SKM-1 (cell line): ENCODE results near the gene CFAP20.

ENCODE experiments used
- DNase-seq: peaks from one replicate; lab custom pipeline; 2025; ENCODE audit not compliant: unreplicated experiment; lab: John Stamatoyannopoulos, UW

Gene CFAP20

DNA sequence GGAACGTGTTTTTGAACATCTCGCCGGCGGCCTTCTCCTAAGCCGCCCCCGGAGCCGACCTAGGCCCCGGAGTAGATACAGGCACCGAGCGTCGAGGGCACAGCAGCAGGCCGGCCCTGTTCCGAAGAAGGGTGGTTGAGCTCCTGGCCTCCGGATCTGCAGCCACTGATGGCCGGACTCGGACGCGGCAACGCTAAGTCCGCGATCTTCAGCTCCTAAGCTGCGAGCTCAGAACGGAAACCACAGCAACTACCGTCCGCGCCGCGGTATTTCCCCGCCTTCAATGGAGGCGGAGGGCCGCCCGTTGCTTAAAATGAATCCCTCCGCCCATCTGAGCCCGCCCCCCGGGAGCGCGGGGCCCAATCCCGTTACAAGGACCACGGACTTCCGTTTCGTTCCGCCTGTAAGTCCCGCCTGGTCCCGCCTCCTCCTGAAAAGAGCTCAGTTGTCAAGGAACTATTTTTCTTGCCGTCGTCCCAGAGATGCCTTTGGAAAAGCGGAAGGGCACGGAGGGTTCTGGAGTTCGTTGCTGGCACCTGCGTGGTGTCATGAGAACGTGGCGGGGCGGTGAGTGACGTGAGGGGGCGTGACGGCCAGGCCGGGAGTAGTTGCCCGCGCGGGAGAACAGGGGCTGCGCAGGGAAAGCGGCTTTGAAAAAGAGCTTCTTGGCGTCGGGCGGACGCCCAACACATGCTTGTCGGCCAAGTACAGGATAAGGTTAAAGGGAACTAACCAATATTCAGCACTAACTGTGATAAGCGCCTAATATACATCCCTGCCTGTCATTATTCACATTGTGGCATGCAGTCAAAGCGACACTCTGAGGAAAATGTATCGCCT, at the start of gene CFAP20:
Gene CFAP20, minus strand, starts transcription at position 285 of the 840 bp plus-strand sequence. Its CDS starts 266 bp downstream, at position 19.
- DNase-seq, result peak; percentile 98

DNA sequence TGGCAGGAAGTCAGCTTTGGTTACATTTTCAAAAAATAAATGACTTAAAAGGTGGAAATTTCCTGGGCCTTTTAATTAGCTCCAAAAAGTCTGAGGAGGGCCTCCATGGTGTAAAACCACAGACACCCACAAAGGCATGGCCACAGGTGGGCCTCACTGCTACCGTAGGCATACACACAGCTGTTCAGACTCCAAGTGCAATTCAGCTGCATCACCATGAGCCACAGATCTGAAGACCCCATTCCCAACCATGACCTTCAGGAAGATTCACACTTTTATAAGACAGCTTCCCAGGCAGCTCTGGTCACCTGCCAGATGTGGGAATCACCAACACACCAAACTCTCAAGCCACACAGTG, 48.2 kb upstream of the CFAP20 start:
- no peak for DNase-seq

DNA sequence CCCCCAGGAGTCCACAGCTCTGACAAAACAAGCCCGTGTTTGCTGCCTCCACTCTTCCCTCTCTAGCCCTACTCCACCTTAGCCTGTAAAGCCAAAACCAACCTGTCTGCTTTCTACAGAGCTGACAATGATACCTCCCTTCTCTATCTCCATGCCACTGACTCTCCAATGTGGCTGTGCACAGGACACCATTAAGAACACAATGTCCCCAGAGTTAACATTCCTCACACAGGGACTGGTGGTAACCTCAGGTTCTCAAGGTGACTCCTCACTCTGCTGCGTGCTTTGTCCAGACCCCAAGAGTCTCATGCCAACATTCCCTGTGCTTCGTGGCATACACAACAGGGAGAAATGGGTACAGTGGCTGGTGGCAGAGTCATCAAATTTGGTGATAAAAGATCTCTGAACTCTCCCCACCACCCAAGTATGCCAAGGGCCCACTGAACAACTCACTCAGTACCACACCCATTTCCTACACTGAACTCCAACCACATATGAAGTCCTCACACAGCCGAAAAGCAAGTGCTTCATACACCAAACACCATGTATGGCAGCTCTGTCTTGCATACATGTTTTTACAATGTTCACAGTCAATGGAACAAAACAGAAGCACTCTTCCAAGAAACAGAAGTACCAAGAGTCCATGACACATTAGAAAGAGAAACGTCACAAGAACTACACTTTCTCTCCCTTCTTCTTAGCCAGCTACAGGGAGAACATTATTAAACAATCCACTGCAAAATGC, 47.6 kb upstream of the CFAP20 start:
- DNase-seq, result no peak

DNA sequence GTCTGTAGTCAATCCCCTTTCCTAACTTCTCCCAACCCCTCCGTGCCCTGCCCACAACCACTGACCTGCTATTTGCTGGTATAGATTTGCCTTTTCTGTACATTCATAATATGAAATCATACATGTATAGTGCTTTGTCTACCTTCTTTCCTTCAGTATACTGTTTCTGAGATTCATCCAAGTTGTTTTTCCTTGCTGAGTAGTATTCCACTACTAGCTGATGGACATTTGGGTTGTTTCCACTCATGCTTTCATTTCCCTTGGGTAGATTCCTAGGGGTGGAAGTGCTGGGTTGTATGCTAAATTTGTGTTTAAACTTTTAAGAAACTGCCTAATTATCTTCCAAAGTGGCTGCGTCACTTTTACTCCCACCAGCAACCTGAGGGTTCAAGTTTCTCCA, 41.0 kb upstream of the CFAP20 start:
- no peak for DNase-seq

DNA sequence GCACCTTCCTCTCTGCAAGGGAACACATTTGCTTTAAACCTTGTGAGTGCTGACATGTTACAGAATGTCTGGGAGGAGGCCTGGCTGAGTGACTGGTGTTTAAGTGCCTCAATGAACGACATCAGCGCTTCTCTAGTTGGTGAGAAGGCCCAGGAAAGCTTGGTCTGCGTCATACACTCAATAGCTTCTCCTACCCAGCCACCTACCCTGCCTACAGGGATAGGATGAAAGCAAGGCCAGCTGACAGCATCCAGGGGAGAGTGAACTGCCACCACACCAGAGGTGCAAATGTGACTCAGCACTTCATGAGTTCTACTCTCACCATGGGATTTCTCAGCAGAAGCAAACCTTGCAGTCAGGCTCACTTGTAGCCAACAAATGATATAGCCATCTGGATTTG, 31.7 kb upstream of the CFAP20 start:
- DNase-seq, result no peak

DNA sequence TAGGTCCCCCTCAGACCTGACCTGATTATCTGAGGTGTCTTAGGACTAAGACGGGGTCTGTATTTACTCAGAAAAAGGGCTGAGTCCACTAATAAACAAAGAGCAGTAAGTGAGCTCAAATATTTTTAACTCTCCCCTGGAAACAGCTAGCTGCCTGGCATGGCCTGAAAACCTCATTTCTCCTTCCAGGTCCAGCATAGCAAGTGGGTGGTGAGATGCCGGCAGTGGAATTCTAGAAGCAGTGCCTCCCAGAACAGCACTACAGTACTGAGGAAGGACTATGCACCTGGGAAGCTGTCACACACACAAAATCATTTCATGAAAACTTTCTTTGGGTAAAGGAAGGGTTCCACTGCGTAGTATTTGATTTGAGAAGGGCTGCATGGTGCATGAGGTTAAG, 29.5 kb upstream of the CFAP20 start:
- DNase-seq, result no peak

DNA sequence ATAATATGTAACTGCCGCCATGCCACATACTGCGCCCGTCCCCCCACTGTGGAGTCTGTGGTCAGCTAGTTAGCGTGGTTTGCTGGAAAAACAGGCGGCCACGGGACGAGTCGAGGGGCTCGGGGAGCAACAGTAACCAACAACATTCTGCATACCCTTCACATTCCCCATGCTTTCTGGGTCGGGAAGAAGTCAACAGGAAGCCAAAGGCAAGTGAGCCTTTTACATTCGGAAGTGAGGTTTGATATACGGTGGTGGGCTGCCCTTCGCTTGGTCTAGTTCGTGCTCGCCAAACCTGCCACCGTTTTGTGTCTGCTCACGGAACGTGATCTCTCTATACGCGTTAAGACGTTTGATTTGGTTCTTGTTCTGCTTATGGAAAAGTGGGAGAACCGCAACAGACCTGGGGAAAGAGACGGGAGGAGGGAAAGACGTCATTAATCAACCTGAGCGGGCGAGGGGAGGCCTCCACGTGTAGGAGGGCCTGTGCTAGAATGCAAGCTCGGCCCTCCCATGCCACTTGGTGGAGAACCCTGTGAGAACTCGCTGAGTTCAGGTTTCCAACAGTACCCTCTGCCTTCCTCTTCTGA, 28.9 kb upstream of the CFAP20 start:
- no peak for DNase-seq

DNA sequence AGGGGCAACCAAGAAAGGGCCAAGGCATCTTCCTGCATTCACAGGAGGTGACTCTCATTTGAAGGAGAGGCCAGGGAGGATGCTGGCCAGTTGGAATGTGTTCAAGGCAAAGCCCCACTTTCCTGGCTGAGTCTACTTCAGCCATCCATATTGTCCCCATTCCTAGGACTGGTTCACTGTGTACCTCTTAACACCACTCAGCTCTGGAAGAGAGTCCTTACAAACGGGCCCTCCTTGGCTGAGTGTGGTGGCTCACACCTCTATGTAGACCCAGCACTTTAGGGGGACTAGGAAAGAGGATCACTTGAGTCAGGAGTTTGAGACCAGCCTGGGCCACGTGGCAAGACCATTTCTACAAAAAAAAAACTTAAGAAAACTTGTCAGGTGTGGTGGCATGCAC, 28.1 kb upstream of the CFAP20 start:
- DNase-seq, result no peak

DNA sequence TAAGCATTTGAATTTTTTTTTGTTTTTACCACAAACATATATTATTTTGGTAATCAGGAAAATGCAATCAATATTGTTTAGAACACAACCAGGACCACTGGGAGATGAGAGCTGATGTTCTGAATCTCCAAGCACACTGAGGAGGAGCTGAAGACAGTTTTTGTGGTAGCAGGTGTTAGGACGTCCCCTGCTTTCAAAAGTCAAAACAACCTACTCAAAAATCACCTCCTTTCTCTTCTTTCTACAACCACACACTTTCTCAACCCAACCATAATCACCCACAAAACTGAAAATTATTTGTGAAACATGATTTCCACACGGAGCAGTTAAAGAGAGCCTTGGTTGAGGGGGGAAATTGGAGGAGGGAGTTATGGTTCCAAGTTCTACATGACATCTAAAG, 26.7 kb upstream of the CFAP20 start:
- DNase-seq, result no peak

DNA sequence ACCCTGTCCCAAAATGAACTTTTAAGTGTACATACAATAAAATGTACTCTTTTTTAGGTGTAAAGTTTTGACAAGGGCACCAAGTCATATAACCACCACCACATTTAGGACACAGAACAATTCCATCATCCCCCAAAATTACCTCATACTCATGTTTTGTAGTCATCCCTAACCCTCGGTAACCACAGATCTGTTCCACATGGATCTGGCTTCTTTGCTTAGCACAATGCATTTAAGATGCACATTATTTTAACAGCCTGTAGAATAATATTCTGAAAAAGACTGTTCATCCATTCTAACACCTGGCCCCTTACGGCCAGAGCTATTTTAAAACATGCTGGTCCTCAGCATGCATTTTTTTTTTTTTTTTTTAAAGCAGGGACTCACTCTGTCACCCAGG, 25.2 kb upstream of the CFAP20 start:
- no peak for DNase-seq

DNA sequence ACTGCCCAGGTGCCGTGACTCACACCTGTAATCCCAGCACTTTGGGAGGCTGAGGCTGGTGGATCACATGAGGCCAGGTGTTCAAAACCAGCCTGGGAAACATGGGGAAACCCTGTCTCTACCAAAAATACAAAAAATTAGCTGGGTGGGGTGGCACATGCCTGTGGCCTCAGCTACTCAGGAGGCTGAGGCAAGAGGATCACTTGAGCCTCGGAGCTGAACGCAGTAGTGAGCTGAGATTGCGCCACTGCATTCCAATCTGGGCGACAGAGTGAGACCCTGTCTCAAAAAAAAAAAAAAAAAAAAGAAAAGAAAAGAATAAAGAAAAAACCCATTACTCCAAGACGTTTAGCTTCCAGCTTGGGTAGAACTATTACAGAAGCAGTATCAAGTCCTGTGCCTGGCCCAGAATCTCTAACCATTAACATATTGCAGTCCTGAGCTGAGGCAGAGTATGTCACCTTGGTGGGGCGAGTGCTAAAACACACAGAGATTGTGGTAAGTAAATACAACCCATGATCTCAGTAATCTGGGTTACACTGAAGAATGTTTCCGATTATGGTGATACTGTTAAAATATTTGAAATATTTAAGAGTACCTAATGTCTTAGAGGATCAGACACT, 23.2 kb upstream of the CFAP20 start:
- DNase-seq, result no peak

DNA sequence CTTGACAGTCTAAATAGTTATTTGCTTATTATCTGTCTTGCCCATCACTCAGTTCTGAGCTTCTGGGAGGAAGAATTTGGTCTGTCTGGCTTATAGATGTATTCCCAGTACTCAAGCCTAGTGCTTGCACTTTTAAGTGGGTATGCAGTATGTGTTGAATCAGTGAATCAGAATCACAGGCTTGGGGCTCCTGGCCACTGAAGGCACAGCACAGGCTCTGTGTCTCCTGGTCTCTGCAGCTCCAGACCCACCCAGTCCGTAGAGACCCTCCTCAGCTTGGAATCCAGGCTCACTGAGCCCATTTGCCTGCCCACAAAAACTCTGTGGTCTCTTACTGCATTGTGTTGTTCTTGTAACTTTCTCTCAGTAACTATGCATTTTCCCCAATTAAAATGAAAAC, 19.3 kb upstream of the CFAP20 start:
- no peak for DNase-seq

DNA sequence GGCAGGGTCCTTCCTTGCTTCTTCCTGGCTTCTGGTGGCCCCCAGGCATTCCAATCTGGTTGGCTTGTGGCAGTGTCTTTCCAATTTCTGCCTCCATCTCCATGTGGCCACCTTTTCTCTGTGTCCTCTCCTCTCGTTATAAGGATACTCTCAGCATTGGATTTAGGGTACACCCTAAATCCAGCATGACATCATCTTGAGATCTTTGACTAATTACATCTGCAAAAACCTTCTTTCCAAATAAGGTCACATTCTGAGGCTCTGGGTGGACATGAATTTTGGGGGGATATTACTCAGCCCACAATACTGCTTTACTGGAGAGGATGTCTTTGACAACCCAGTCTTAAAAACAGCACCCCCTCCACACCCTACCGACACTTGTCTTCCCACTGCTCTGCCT, 18.9 kb upstream of the CFAP20 start:
- DNase-seq, result no peak

DNA sequence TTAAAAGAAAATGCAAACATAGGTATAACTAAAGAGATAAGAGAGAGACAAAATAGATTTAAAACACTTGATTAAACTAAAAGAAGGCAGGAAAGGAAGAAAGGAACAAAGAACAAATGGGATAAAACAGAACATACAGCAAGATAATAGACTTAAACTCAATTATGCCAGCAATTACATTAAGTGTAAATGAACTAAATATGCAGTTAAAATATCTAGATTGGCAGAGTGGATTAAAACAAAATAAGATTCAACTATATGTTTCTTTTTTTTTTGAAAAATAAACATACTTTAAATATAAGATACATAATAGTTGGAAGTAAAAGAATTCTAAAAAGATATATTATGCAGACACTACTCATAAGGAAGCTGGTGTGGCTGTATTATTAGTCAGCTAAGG, 9.7 kb upstream of the CFAP20 start:
- no peak for DNase-seq

DNA sequence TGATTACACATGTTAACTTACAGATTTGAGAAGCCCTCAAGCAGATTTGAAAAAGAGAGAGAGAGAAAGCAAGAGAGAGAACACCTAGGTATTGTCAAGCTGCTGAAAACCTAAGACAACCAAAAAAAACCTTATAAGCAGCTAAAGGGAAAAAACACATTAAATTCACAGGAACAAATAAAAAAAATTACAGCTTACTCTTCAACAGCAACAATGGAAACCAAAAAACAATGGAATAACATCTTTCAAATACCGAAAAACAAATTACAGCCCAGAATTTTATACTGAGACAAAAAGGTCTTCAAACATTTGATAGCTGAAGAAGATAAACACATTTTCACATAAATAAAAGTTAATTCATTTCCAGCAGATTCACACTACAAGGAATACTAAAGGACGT, 8.4 kb upstream of the CFAP20 start:
- DNase-seq, result no peak

DNA sequence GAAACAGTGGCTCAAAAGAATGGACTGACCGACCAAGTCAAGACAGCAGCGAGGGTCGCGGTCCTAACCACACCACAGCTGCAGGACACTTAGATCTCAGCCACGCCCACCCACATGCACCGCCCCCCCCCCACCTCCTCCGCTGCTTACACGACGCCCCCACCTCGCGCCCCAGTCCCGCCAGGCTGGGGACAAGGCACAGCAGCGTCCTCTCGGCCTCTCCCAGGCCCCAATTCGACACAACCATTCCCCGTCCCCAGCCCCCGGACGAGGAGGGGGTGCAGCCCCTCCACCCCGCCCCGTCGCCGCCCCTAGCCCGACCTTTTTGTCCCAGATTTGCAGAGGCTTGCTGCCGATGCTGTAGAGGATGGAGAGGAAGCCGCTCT, 477 bp downstream of the CFAP20 start:
- no peak for DNase-seq

DNA sequence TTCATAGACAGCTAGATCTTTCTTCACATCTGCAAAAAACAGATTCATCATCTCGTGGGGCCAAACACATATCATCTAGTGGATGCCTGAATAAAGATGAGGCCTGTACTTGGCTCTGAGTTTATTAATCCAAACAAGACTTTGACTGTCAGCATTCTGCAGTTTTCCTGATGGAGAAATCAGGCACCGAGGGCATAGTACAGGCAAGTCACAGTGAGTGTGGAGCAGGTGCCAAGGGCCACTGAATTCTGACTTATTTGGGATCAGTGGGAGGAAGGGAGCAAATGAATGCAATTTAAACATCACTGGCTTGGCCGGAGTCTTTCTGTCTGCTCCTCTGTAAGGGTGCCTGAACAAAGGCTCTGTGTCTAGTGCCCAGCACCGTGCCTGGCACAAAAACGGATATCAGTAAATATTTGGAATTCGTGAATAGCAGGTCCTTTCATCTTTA, 975 bp downstream of the CFAP20 start:
- DNase-seq, result no peak

DNA sequence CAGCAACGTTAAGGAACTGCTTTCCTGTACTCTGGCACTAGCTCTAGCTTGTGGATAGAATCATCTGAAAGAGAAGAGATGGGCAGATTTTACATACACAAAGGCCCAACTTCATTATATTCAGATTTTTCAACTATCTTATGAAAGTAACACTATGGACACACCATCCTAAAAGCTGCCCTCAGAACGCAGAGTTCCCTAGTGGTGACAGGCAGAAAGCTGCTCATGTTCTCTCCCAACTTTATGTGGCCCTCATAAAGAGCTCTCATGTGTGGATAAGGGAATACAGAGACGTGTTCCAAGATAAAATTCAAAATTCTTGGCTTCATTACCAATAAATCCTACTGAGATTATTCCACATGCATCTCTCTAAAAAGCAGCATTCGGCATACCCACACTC, 1.5 kb downstream of the CFAP20 start:
- DNase-seq, result no peak

DNA sequence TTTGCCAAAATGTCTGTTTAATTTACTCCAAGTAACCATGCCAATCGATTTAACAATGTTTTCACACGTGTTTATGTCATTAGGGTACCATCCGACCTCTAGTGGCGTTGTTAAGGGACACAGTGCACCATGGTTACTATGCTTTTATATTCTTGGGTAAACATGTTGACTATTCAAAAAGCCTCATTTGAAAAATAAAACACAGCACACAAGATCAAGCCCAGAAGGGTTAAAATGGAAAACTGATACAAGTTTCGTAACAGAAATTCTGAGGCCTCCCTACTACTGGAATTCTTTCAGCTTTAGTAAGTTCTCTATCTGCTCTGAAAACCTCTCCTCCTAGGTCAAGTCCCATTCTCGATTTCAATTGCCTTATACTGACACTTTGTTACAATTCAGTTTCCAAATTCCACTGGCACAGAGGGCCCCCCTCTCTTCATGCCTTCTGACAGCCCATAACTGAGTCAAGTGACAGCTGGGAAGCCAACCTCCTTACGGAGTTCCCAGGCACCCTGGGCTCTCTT, 2.1 kb downstream of the CFAP20 start:
- DNase-seq, result no peak

DNA sequence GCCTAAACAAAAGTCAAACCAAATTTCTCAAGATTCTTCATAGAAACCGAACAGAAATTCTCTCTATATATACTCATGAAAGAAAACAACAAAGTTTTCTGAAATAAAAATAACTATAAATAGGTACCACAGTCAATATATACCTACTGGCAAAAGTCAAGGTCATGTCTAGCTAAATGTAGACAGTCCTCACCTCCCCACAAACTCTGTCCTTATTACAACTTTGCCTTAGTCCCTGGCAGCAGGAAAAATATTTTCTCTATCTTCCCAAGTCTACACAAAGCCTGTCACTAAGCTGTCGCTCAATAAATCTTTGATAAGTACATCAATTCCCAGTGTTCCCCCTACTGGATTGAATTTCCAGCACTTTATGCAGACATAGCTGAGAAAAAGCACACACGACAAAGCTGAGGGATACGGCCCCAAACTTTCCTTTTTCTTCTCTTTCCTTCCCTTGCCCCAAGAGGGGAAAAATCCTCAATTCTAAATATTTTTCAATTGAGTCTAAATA, 2.7 kb downstream of the CFAP20 start:
- DNase-seq, result no peak

DNA sequence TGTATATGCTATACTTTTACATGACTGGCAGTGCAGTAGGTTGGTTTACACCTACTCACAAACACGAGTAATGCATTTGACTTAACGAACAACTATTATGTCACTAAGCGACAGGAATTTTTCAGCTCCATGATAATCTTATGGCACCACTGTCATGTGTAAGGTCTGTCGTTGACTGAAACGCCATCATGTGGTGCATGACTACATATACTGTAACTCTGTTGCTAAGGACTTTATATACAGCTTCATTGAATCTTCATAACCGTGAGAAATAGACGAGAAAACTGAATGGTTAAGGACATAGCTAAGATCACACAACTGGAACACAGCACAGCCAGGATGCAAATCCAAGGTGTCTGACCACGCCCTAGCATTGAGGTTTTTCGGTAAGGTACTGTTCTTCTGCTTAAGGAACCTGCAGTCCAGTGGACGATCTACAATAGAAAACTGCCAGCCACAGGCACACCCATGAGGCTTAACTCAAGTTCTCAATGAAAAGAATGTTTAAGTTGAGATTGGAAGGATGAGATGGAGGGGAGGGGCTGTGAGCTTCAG, 3.3 kb downstream of the CFAP20 start:
- DNase-seq, result no peak
